Smooth muscle cell (in vitro differentiated cells): ENCODE data around the gene CA9. TPM values are rescaled to one million over a fixed set of nuclear protein-coding genes. Genes with fewer than 3 reads are reported as not detected.
A peak's percentile ranks its signal among the peaks of the same experiment; 100 is the strongest.

ENCODE experiments used
- DNase-seq: peaks from one replicate; lab custom pipeline; 2025; ENCODE audit not compliant: unreplicated experiment; lab: John Stamatoyannopoulos, UW
- H2AFZ ChIP-seq: fragments of 200-600 bp; sonication (generic); 2 replicates; pipeline ENCODE4 v1.6.0; 2016; ENCODE audit warnings: antibody characterized with exemption, low read depth, mild to moderate bottlenecking
- H3F3A ChIP-seq: fragments of 200-600 bp; sonication (generic); 2 replicates; pipeline ENCODE4 v1.6.0; 2017; ENCODE audit warnings: antibody characterized with exemption, low read depth
- H3K27ac ChIP-seq: fragments of 200-600 bp; sonication (generic); 2 replicates; pipeline ENCODE4 v1.5.1; 2016; ENCODE audit warnings: low read depth, mild to moderate bottlenecking
- H3K27me3 ChIP-seq: fragments of 200-600 bp; sonication (generic); 2 replicates; pipeline ENCODE4 v1.6.1; 2016; ENCODE audit warnings: low read depth, mild to moderate bottlenecking
- H3K36me3 ChIP-seq: fragments of 200-600 bp; sonication (generic); 2 replicates; pipeline ENCODE4 v1.5.1; 2016; ENCODE audit warnings: low read depth
- H3K4me1 ChIP-seq: fragments of 200-600 bp; sonication (generic); 2 replicates; pipeline ENCODE4 v1.5.1; 2016; ENCODE audit warnings: low read depth
- H3K4me2 ChIP-seq: fragments of 200-600 bp; sonication (generic); 2 replicates; pipeline ENCODE4 v1.6.0; 2016; ENCODE audit warnings: mild to moderate bottlenecking
- H3K4me3 ChIP-seq: fragments of 200-600 bp; sonication (generic); 2 replicates; pipeline ENCODE4 v1.5.1; 2016; ENCODE audit warnings: mild to moderate bottlenecking
- H3K79me2 ChIP-seq: fragments of 200-600 bp; sonication (generic); 2 replicates; pipeline ENCODE4 v1.6.0; 2016; ENCODE audit warnings: low read depth, mild to moderate bottlenecking
- H3K9ac ChIP-seq: fragments of 200-600 bp; sonication (generic); 2 replicates; pipeline ENCODE4 v1.6.0; 2016; ENCODE audit warnings: low read depth
- H3K9me3 ChIP-seq: fragments of 200-600 bp; sonication (generic); replicated peaks from 2 replicates; pipeline ENCODE4 v1.5.1; 2016; ENCODE audit warnings: low read depth
- H4K20me1 ChIP-seq: fragments of 200-600 bp; sonication (generic); 2 replicates; pipeline ENCODE4 v1.6.0; 2016; ENCODE audit warnings: low read depth
- whole genome bisulfite sequencing: methylation state at CpG from one replicate; pipeline ENCODE4 v1.1.7; 2016; ENCODE audit warnings: low lambda C conversion rate; 5-methylcytosine and 5-hydroxymethylcytosine counted together
- polyA plus RNA-seq: library from polyadenylated mRNA; unstranded; fragments of >200 nt; fragmentation: Nextera tagmentation; extraction: Ambion mirVana; gene quantifications from 2 replicates; pipeline ENCODE4 v1.2.1, GENCODE V29; 2016
- total RNA-seq: library from RNA; depleted of rRNA; stranded (reverse); fragments of >200 nt; gene quantifications from 2 replicates; pipeline ENCODE4 v1.2.3, GENCODE V29; 2014
- TF ChIP-seq, protein P1 (sequence below): fragments of 200-600 bp; sonication (generic); IDR thresholded peaks from 2 replicates; pipeline ENCODE4 v1.5.1; 2017; ENCODE audit warnings: borderline replicate concordance, mild to moderate bottlenecking, antibody characterized with exemption; ENCODE audit not compliant: insufficient read depth, poor library complexity, severe bottlenecking

The CA9 gene
- total and polyA plus RNA-seq, 2 experiments from 2014 or later = 4.6 TPM; not detected in 1

DNA sequence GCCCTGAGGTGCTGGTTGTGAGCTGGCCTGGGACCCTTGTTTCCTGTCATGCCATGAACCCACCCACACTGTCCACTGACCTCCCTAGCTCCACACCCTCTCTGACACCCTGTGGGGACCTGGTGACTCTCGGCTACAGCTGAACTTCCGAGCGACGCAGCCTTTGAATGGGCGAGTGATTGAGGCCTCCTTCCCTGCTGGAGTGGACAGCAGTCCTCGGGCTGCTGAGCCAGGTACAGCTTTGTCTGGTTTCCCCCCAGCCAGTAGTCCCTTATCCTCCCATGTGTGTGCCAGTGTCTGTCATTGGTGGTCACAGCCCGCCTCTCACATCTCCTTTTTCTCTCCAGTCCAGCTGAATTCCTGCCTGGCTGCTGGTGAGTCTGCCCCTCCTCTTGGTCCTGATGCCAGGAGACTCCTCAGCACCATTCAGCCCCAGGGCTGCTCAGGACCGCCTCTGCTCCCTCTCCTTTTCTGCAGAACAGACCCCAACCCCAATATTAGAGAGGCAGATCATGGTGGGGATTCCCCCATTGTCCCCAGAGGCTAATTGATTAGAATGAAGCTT is 6.1 kb downstream of the CA9 start:
- Histone ChIP-seq H3K4me3 (no peak overlapping the region), H4K20me1 (peaks cover 37% of the 10 kb centered on the region), H2AFZ (no peak overlapping the region), H3K9me3 (no peaks in the 10 kb centered on the region), H3K27ac (no peak overlapping the region), H3K79me2 (no peaks in the 10 kb centered on the region), H3K9ac (no peak overlapping the region), H3F3A (peaks cover 44% of the 10 kb centered on the region), H3K4me1 (peaks cover 5% of the 10 kb centered on the region), H3K27me3 (no peaks in the 10 kb centered on the region), H3K36me3 (no peaks in the 10 kb centered on the region), H3K4me2 (no peak overlapping the region)
- no peak for DNase-seq
- 88% methylated on average over 8 of the region's 8 CpGs for WGBS
- TF ChIP-seq, protein P1, sequence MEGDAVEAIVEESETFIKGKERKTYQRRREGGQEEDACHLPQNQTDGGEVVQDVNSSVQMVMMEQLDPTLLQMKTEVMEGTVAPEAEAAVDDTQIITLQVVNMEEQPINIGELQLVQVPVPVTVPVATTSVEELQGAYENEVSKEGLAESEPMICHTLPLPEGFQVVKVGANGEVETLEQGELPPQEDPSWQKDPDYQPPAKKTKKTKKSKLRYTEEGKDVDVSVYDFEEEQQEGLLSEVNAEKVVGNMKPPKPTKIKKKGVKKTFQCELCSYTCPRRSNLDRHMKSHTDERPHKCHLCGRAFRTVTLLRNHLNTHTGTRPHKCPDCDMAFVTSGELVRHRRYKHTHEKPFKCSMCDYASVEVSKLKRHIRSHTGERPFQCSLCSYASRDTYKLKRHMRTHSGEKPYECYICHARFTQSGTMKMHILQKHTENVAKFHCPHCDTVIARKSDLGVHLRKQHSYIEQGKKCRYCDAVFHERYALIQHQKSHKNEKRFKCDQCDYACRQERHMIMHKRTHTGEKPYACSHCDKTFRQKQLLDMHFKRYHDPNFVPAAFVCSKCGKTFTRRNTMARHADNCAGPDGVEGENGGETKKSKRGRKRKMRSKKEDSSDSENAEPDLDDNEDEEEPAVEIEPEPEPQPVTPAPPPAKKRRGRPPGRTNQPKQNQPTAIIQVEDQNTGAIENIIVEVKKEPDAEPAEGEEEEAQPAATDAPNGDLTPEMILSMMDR = no peak

GRCh38 chr9:35680331-35681105 is 6.8 kb downstream of the CA9 start:
- no peak for DNase-seq
- 56% methylated on average over 15 of the region's 15 CpGs for WGBS
- no peak overlapping the region for H3K4me2 ChIP-seq

DNA sequence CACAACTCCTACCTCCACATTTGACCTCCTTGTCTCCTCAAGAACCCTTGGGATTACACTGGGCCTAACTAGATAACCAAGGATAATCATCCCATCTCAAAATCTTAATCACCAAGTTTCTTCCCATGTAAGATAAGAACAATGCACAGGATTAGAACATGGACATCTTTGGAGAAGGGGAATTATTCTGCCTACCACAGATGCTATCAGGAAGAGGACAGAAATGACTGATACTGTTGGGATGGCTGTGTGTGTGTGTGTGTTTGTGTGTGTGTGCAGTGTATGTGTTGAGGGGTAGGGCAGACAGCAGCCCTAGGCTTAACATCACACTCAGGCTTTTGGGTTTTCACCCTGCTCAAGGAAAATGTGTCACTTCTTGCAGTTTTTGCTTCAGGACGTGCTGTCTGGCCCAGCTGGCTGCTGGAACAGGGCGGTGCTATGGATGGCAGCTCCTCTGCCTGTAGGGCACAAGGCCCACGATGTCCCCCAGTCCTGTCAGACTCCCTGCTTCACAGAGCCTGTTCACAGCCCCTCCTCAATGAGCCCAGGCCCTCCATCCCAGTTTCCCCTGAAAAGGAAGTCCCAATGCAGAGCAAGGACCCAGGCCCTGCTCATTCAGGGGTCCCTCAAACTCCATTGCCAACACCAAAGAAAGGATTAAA is 7.7 kb downstream of the CA9 start:
- Histone ChIP-seq H3K9ac (no peak overlapping the region), H2AFZ (no peak overlapping the region)
- TF ChIP-seq, protein P1 = no peak

More at GRCh38 chr9:35680331-35681105, 6.8 kb downstream of the CA9 start:
- Histone ChIP-seq H4K20me1 (peaks cover 44% of the 10 kb centered on the region), H2AFZ (no peak overlapping the region), H3K4me1 (peaks cover 5% of the 10 kb centered on the region), H3K4me3 (no peak overlapping the region), H3K79me2 (no peaks in the 10 kb centered on the region), H3K9ac (no peak overlapping the region), H3K36me3 (no peaks in the 10 kb centered on the region), H3F3A (peaks cover 48% of the 10 kb centered on the region), H3K27me3 (no peaks in the 10 kb centered on the region), H3K27ac (no peak overlapping the region), H3K9me3 (no peaks in the 10 kb centered on the region)
- TF ChIP-seq, protein P1 = no peak

More for the DNA sequence above, 7.7 kb downstream of the CA9 start:
- Histone ChIP-seq H3K27ac (peak overlapping the region; percentile 44), H4K20me1 (peaks cover 53% of the 10 kb centered on the region), H3K36me3 (no peaks in the 10 kb centered on the region), H3K9me3 (no peaks in the 10 kb centered on the region), H3K4me2 (no peak overlapping the region), H3K4me3 (no peak overlapping the region), H3K27me3 (no peaks in the 10 kb centered on the region), H3K4me1 (peaks cover under 1% of the 10 kb centered on the region), H3K79me2 (peaks cover 3% of the 10 kb centered on the region), H3F3A (peaks cover 53% of the 10 kb centered on the region)
- 63% methylated on average over 3 of the region's 3 CpGs for WGBS
- DNase-seq = no peak
